Left hindlimb (tissue), 1 donor: ENCODE measurements around the gene EML1.

Experiments used
- DNase-seq: peaks from one replicate; pipeline ENCODE4 v3.0.0-alpha.2; 2018

EML1 gene

DNA sequence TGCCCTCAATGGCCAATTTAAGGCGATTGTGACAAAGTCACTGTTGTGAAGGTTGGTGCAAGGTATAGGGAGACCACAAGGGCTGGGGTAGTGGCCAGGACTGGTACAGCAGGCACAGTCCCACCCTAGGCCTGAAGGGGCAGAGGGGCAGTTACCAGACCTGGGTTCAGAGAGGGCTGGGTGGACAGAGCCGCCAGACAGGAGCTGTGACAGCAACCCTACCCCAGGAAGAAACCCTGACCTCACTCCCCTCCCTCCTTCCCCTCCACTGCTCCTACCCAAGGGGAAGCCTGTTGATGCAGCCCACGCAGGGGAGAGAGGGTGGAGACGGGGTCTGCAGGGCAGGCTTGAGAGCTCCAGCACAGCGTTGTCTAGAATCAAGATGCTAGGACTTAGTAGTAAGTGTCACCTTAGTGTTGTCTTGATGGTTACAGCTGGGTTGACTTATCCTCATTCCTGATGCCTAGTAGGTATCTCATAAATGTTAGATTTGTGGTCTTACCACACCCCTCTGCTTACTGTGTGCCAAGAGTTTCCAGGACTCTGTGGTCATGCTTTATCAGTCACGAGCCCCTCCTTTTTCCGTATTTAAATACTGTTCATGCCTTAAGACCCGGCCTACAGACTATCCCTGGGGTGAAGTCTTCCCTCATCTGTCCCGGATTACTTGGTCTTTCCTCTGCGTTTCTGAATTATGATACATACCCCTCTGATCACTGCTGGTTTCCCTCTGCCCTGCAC is 14.4 kb downstream of the EML1 start:
- DNase-seq: no peak

DNA sequence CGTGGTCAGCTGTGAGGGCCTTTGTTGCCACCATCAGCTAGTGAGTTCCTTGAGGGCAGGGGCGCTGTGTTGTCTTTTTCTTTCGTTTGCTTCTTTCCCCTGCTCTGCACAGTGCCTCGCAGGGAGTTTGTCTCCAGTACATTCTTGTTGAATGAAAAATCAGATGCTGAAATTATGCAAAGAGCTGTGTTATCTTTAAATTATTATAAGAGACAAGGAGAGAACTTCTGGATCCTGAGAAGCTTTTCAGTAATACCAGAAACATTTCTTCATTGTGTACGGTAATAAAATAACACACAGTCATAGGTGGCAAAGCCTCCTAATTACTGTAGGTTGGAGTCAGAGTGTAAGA is 14.9 kb downstream of the EML1 start:
- no peak for DNase-seq

DNA sequence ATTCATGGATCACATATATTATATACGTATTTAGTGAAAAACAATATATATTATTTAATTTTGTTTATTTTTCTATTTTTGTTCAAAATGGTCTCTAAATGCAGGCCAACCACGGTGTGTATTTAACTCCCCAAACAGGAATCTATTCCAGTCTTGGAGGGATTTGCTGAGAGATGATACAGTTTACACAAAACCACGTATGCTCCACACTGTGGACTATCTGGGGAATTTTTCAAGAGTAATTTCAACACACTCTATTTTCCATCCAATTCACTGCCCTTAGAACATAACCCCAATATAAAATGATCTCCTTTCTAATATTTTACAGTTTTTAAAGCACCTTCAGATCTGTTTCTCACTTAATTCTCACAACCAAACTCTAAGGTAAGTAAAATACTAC is 15.3 kb downstream of the EML1 start:
- DNase-seq: no peak

DNA sequence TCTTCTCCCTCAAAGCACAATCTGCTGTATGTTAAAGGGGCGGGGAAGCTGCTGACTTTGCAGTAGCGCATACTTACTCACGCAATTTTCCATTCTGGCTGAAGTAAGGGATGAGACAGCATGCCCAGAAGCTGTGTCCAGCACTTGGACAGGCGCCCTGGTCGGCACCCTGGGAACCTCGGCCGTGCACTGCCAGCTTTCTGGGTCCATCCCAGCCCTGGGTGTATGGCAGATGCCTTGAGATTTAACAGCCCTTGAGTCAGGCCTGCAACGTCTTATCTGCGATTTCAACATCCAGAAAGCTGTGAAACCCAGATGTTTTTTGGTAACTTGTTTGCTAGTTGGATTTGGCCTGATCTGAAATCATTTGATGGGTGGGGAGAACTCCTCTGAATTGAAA is 16.1 kb downstream of the EML1 start:
- DNase-seq: no peak

DNA sequence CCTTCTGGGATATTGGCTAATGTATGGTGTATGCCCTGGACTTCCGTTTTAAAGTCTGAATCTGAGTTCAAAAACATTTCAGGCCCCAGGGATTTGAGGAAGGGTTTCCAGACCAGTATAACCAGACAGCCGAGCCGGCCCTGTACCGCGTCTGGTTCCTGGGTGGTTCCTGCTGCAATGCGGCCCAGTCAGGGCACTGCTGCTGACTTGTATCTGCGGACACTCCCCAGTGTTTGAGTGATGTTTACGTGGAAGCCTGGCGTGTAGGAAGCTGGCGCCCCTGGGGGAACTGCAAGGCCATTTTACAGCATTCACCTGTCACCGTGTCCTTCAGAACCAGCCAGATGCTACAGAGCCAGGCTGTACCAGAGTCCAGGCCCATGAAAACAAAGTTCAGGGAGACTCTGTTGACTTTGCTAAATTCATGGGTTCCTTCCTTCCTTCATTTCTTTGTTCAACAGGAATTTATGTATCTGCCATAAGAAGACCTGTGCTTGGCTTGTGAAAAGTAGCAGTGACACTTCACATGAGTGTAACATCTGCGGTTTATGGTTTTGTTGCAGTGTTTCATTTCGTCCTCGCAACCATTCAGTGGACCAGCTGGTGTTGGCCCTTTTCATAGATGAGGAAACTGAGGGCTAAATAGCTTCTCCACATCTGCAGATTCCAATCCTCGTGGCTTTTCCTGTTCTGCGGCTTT is 16.8 kb downstream of the EML1 start:
- no peak for DNase-seq

DNA sequence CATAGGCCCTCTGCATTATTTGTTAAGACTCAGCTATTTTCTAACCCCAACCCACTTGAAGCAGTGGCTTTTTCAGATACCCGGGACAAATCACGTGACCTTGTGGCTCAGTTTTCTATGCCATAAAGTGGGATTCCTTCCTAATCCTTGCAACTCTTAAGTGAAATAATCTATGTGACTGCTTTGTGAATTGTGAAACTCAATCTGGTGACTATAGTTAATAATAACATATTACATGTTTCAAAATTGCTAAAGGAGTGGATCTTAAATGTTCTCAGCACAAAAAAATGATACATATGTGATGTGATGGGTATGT is 17.3 kb downstream of the EML1 start:
- no peak for DNase-seq

DNA sequence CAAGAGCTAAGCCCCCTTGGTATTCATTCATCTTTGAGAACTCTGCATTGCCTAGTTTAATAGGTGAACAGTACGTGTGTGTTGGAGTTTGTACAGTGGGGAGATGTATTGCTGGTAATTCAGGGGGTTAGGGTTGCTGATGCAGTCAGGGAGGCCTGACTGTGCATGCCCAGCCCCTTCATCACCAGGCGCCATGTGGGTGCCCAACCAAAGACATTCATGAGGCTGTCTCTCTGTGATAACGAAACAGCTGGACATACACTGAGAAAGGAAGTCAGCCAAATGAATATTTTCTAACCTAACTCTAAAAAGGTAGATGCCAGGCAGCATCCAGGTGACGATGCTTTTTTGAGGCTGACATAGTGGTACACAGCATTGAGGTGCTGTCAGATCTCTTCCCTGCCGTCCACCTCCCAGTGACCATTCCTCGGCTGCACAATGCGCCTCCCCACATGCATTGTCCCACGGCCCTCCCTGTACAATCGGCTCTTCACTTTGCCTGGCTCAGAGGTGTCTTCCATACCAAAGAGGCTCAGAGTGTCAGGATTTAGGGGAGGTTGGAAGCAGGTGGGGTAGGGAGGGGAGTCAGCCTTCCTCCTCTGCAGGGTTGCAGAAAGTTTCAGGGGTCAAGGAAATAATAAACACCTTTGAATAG is 19.0 kb downstream of the EML1 start:
- DNase-seq: no peak

DNA sequence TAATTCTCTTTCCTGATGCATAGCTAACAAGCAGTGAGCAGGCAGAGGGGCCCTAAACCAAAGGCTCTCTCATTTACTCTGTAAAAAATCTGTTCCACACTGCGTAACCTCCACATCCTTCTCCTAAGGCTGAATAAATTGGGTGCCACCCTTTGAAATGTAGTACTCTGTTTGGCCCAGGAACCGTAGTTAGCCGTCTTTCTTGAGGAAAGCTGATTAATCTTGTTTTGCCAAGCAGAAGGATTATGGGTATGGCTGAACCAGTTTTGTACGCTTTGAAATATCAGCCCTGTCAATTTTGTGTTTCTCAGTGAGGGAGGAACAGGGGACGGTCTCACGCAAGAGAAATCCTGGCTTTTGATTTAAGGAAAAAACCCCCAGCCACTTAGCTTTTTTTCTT is 19.7 kb downstream of the EML1 start:
- no peak for DNase-seq

DNA sequence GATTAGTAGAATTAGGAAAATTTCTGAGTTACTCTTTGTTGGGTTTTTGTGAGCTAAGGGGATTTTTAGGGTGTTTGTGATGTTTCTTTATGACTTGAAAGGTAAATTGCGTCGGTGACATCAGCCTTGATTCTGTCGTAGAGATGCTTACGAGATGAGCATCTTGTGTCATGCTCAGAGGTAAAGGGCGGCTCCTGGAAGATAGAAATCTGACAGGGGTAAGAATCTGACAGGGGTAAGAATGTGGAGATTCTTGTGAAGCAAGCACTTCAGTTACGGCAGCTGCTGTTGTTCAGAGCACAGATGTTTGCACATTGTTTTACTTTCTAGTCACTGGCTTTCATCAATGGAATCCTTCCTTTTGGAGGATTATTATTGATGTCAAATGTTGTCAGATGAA is 22.5 kb downstream of the EML1 start:
- no peak for DNase-seq

DNA sequence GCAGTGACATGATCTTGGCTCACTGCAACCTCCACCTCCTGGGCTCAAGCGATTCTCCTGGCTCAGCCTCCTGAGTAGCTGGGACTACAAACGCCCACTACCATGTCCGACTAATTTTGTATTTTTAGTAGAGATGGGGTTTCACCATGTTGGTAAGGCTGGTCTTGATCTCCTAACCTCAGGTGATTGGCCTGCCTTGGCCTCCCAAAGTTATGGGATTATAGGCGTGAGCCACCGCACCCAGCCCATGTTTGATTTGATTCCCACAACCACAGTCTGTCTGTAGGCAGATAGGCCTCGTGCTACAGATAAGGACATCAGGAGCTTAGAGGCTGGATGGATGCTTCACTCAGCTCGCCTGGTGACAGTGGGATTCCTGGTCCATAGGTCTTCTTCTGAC is 23.0 kb downstream of the EML1 start:
- DNase-seq: no peak

DNA sequence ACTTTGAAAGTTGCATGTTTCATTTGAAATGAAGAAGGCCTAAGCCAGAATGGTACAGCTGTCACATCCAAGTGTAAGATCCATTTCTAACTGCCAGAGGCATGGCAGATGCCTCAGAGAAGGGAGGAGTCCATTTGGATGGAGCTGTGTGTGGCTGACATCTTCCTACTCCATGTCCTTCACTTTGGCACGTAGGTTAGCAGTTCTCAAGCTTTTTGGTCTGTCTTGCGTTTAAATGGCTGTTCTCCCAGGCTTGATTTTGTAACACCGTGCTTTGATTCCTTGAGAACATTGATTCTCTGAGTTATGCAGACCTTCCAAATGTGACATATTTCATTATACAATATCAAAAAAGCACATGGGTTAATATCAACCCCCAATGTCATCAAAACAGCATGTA is 23.4 kb downstream of the EML1 start:
- DNase-seq: no peak

DNA sequence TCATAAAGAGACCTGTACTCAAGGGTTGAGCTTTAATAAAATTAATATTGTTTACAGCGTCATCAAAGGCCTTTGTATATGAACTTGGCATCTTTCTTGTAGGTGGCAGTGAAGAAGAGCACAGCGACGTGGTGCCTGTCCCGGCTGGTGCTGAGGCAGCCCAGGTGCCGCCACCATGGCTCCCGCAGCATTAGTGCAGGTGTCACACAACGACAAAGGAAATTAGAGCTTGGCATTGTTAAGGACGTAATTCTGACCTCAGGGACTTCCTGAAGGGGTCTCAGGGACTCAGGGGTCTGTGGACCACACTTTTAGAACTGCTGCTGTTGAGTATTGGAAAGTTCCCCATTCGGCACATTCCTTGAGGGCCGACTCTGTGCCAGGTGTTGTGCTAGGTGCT is 24.1 kb downstream of the EML1 start:
- DNase-seq: no peak

DNA sequence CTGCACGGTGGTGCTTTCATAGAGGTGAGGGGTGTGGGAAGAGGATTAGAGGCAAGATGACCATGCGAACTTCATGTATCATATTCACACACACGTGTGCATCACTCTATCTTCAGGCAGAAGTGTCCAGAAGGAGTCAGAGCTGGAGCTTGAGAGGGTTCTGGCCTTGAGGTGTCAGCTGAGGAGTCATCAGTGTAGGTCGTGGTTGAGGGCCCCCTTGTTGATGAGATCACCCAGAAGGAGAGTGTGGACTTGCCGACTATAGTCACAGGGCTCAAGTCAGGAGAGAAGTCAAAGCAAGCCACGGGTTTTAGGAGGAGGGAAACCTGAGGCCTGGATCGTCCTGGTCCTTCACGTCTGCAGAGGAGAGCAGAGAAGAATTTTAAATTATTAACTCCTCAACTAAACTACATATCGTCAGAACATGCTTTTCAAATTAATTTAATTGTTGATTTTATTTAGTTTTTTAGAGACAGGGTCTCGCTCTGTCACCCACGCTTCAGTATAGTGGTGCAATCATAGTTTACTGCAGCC is 25.4 kb downstream of the EML1 start:
- DNase-seq: no peak

DNA sequence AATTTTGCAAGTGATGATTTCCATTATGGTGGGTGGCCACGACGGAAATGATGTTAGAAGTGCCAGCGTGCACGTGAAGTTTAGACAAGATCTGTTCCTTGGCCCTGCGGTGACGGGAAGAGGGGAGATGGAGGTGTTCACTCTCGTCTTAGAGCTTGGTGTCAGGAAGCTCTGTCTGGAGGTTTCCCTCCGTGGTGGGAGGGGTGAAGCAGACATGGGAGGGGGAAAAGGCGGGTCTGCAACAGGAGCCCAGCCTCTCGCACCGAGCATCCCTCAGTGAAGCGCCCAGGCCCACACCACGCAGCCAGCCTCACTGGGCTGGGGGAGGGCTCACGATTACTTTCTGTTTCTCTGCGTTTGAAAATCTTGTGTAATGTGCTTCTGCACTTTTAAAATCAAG is 26.3 kb downstream of the EML1 start:
- no peak for DNase-seq

DNA sequence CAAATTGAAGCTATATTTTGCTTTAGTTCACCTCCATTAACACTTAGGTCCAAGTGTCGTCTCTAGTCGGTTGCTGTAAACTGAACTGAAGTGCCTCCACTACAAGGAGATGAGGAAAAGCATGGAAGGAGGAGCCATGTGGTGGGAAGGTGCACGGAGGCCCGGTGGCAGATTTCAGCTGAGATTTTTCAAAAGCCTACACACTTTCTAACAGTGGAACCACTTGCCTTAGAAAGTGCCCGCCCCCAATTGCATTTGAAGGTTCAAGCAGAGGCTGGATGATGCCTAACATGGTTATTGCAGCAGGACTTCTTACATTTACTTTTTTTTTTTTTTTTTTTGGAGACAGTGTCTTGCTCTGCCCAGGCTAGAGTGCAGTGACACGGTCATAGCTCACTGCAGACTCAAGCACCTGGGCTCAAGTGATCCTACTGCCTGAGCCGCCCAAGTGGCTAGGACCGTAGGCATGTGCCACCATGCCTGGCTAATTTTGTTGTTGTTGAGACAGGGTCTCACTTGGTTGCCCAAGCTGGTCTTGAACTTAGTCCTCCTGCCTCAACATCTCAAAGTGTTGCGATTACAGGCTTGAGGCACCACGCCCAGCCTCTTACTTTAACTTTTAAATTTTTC is 27.6 kb downstream of the EML1 start:
- no peak for DNase-seq

DNA sequence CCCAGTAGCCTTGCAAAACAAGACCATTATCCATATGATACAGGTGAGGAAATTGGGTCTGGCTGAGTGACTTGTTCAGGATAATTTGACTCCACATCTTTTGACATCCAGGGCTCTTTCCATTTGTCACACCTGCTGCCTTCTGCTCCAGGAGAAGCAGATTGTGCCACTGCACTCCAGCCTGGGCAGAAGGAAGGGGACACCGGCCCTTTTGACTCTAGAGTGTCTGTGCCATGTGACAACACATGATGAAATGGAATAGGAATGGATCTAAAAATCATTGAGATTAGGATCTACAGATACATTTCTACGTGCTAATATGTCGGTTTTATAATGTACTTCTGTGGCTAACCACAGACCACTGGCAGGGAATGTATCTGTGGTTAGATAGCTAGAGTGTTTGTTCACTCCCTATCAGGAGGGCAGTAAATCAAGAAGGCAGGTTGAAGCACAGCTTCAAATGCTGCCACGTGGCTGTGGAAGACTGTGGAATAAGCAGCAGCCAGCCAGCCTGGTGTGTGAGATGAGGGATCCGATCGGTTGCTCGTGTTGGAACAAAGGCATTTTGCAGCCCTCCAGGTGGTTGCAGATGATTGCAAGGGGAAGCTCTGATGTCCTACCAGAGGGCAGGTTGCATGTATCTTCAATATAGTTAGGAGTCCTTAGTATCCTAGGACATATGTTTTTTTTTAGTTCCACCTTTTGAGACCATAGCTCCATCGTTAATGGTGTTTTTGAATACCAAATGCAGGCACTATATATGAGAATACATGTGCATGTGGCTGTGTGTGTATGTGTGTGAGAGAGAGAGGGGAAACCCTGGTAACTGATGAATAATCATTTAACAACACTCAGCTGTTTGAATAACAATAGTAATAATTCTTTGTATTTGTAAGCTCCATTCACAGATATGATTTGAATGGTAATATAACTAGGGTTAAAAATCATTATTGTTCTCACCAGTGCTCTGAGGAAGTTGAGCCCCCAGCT is 28.6 kb downstream of the EML1 start:
- DNase-seq: no peak

DNA sequence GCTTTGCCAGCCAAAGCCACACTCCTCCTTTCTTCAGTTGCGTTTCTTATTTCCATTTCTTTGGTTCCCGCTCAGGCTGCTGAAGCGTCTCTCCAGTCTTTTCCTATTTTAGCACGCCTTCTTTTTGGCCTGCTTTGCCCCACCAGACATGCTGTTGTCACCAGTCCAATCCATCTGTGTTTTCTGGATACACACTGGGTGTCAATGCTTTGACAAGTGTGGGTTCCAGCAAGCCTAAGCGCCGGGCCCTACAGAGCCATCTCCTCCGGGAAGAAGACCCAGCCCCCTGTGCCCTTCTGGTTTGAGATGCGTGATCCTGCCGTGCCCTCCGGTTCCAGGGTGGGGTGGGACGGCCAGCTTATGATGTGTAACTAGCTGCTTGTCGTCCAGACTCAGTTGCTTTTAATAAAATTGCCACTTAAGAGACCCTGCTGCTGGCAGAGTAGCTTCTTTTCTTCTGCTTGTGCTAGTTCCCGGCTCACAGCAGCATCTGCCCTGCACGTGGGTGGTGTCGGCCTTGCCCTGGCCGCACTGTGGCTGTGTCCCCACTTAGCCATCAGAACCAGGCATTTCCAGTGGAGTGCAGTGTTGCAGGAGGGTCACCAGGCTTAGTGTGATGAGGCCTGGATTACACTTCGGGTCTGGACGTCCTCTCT is 29.7 kb downstream of the EML1 start:
- DNase-seq: no peak

DNA sequence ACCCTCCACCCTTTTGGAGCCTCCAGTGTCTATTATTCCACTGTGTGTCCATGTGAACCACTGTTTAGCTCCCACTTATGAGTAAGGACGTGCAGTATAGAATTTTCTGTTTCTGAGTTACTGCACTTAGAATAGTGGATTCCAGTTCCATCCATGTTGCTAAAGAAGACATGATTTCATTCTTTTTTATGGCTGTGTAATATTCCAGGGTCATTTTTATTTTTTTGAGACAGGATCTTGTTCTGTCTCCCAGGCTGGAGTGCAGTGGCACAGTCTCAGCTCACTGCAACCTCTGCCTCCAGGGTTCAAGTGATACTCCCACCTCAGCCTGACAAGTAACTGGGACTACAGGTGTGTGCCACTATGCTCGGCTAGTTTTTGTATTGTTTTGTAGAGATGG is 31.6 kb downstream of the EML1 start:
- no peak for DNase-seq

DNA sequence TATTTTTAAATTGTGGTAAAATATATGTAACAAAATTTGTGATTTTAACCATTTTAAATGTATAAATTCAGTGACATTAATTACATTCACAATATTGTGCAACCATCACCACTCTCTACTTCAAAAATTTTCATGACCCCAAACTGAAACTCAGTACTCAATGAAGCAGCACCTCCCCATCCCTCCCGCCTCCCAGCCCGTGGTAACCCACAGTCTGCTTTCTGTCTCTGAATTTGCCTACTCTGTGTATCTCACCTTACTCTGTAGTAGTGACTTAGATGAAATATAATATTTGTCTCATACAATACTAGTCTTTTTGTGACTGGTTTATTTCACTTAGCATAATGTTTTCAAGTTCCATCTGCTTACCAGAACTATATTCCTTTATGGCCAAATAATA is 36.2 kb downstream of the EML1 start:
- no peak for DNase-seq

DNA sequence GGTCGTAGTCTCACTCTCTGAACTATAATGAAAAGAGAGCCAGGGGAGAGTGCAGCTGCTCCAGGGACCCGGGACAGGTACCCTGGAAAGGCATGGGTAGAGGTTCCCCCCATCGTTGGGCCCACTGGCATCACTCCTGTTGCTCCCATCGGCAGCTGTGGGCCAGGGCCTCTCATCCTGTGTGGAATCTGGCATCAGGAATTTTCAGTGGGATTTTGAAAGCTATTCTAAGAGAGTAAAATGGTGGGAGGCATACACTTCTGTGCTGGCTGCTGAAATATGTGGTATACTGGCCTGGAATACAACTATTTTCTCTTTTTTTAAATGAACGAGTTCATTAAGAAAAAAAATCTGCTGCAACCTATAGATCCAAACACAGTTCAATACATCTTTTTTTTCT is 38.1 kb downstream of the EML1 start:
- DNase-seq: no peak

DNA sequence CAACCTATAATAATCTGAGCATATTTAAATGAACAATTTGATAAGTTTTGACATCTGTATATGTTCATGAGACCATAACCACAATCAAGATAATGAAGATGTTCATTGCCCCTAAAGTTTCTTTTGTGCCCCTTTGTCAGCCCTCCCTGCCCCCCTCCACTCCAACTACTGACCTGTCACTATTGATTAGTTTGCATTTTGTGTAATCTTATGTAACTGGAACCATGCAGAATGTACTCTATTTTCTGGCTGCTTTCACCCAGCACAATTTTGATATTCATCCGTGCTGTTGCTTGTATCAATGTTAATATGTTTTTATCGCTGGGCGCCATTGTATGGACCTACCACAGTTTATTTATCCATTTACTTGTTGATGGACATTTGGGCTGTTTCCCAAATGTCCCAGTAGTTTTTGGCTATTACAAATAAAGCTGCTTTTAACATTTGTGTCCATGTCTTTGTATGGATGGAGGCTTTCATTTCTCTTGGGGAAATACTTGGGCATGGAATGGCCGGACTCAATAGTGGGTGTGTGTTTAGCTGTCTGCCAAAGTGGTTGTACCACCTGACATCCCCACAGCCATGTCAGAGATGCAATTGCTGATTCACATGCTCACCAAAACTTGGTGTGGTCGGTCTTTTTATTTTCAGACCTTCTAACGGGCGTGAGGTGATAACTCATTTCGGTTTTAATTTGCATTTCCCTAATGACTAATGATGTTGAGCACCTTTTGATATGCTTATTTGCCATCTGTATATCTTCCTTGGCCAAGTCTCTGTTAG is 38.9 kb downstream of the EML1 start:
- DNase-seq: no peak
